ENCODE measurements around the gene ZFP64.

Gene ZFP64

GRCh38 chr20:52124821-52125220 lies 66.8 kb downstream of the ZFP64 start:
- Histone ChIP-seq H3K27ac (ENCODE audit: low read length) (no peak overlapping the region), H4K20me1 (ENCODE audit: insufficient read depth, low read length) (no peaks in the 10 kb centered on the region), H3K9ac (ENCODE audit: low read length) (no peak overlapping the region), H2AFZ (ENCODE audit: low read depth, low read length) (no peak overlapping the region), H3K4me2 (ENCODE audit: low read length) (no peak overlapping the region), H3K79me2 (ENCODE audit: low read length) (no peaks in the 10 kb centered on the region), H3K4me1 (ENCODE audit: low read length) (peaks cover 6% of the 10 kb centered on the region), H3K4me3 (ENCODE audit: low read length) (no peak overlapping the region), H3K9me3 (ENCODE audit: insufficient read depth, low read length) (no peaks in the 10 kb centered on the region), H3K27me3 (ENCODE audit: low read depth, low read length) (no peaks in the 10 kb centered on the region), H3K36me3 (replicated peaks; ENCODE audit: low read depth, low read length) (no peaks in the 10 kb centered on the region)
- no peak for TF ChIP-seq EZH2phosphoT487 (IDR thresholded peaks at IDR 0.05; ENCODE audit: low read depth)
- TF ChIP-seq CTCF (IDR thresholded peaks at IDR 0.05; ENCODE audit: low read depth, low read length) = no peak

- no peak for TF ChIP-seq CTCF (IDR thresholded peaks at IDR 0.05; ENCODE audit: low read depth, low read length)
- no peak for TF ChIP-seq EZH2phosphoT487 (IDR thresholded peaks at IDR 0.05; ENCODE audit: low read depth)
- H3K79me2 ChIP-seq (ENCODE audit: low read length) = no peaks in the 10 kb centered on the region
Observed at GRCh38 chr20:52118696-52119095, 72.9 kb downstream of the ZFP64 start.

GRCh38 chr20:52118016-52118623 lies 73.5 kb downstream of the ZFP64 start:
- TF ChIP-seq CTCF (IDR thresholded peaks at IDR 0.05; ENCODE audit: low read depth, low read length) (no peak), EZH2phosphoT487 (IDR thresholded peaks at IDR 0.05; ENCODE audit: low read depth) (no peak)
- Histone ChIP-seq H3K27ac (ENCODE audit: low read length) (no peak overlapping the region), H3K36me3 (replicated peaks; ENCODE audit: low read depth, low read length) (no peaks in the 10 kb centered on the region), H3K27me3 (ENCODE audit: low read depth, low read length) (no peaks in the 10 kb centered on the region), H4K20me1 (ENCODE audit: insufficient read depth, low read length) (no peaks in the 10 kb centered on the region), H3K4me1 (ENCODE audit: low read length) (no peaks in the 10 kb centered on the region), H3K4me2 (ENCODE audit: low read length) (no peak overlapping the region), H3K4me3 (ENCODE audit: low read length) (no peak overlapping the region), H3K79me2 (ENCODE audit: low read length) (no peaks in the 10 kb centered on the region), H2AFZ (ENCODE audit: low read depth, low read length) (no peak overlapping the region), H3K9me3 (ENCODE audit: insufficient read depth, low read length) (no peaks in the 10 kb centered on the region), H3K9ac (ENCODE audit: low read length) (no peak overlapping the region)

More at GRCh38 chr20:52118696-52119095, 72.9 kb downstream of the ZFP64 start:
- H3K9me3 ChIP-seq (ENCODE audit: insufficient read depth, low read length) = no peaks in the 10 kb centered on the region
- H3K36me3 ChIP-seq (replicated peaks; ENCODE audit: low read depth, low read length) = no peaks in the 10 kb centered on the region
- no peak overlapping the region for H2AFZ ChIP-seq (ENCODE audit: low read depth, low read length)
- no peak overlapping the region for H3K4me2 ChIP-seq (ENCODE audit: low read length)
- H3K4me1 ChIP-seq (ENCODE audit: low read length) = no peaks in the 10 kb centered on the region
- H3K9ac ChIP-seq (ENCODE audit: low read length) = no peak overlapping the region
- no peak overlapping the region for H3K27ac ChIP-seq (ENCODE audit: low read length)
- no peak overlapping the region for H3K4me3 ChIP-seq (ENCODE audit: low read length)
- no peaks in the 10 kb centered on the region for H3K27me3 ChIP-seq (ENCODE audit: low read depth, low read length)
- H4K20me1 ChIP-seq (ENCODE audit: insufficient read depth, low read length) = no peaks in the 10 kb centered on the region

GRCh38 chr20:52110456-52110855 lies 81.1 kb downstream of the ZFP64 start:
- no peak overlapping the region for H3K4me3 ChIP-seq (ENCODE audit: low read length)
- H3K9ac ChIP-seq (ENCODE audit: low read length) = no peak overlapping the region
- no peaks in the 10 kb centered on the region for H3K36me3 ChIP-seq (replicated peaks; ENCODE audit: low read depth, low read length)
- no peaks in the 10 kb centered on the region for H3K79me2 ChIP-seq (ENCODE audit: low read length)
- no peaks in the 10 kb centered on the region for H4K20me1 ChIP-seq (ENCODE audit: insufficient read depth, low read length)
- H3K4me2 ChIP-seq (ENCODE audit: low read length) = no peak overlapping the region
- no peak for TF ChIP-seq EZH2phosphoT487 (IDR thresholded peaks at IDR 0.05; ENCODE audit: low read depth)
- TF ChIP-seq CTCF (IDR thresholded peaks at IDR 0.05; ENCODE audit: low read depth, low read length) = no peak
- no peaks in the 10 kb centered on the region for H3K4me1 ChIP-seq (ENCODE audit: low read length)
- H3K27me3 ChIP-seq (ENCODE audit: low read depth, low read length) = no peaks in the 10 kb centered on the region
- no peak overlapping the region for H2AFZ ChIP-seq (ENCODE audit: low read depth, low read length)
- no peak overlapping the region for H3K27ac ChIP-seq (ENCODE audit: low read length)
- H3K9me3 ChIP-seq (ENCODE audit: insufficient read depth, low read length) = no peaks in the 10 kb centered on the region
